ENCODE results near the gene MFNG. TPM values are rescaled to one million over a fixed set of nuclear protein-coding genes. Genes with fewer than 3 reads are reported as not detected.

Gene MFNG
- total RNA-seq, 1 experiment from 2014 or later, result 7.1 TPM

DNA sequence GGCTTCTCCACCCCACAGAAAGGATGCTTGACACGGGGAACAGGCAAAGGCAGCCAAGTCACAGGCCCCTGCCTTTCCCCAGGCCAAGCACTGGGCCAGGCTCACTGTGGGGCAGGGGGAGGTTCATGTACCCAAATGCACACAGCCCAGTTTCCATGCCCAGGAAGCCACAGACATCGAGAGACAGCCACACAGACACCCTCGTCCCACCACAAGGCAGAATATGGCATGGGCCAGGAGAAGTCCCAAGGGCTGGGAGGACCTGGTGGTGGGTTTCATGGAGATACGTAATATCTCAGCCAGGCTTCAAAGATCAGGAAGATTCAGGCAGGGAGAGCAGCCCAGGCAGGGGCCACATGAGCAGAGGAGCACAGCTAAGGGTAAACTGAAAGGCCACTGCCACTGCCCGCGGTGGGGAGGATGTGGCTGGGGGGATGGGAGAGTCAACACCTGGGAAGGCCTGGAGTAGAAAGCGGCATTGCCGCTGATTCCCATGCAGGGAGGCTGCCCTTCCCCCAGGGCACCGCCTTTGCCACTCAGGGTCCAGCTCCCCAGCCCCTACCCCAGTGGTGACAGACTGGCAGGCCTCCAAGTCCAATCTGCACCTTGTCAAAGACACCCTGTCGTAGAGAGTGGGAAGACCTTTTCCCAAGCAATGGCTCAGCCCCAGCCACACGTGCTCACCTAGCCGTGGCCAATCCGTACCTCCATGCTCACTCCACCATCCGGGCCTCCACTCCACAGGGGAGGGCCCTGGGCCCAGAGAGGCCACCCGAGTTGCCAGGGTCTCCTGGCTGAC lies 2.4 kb upstream of the MFNG start:
- ATAC-seq (no peak), DNase-seq (ENCODE audit: low read depth, low spot score) (no peak)
- Histone ChIP-seq H3K27ac (ENCODE audit: low read length) (no peak overlapping the region), H3K4me1 (ENCODE audit: control insufficient read depth, insufficient read depth, low read length) (peaks cover 20% of the 10 kb centered on the region), H3K36me3 (ENCODE audit: control insufficient read depth, insufficient read depth, low read length) (no peaks in the 10 kb centered on the region), H3K9me3 (ENCODE audit: control insufficient read depth, insufficient read depth, low read depth, low read length) (no peaks in the 10 kb centered on the region), H3K4me3 (ENCODE audit: low read depth in 2 of 2, low read length in 2 of 2) (no peak overlapping the region), H3K27me3 (ENCODE audit: control insufficient read depth, insufficient read depth, low read length) (no peaks in the 10 kb centered on the region)
- POLR2A ChIA-PET, result no interaction called here
- intact Hi-C loops (cut with micrococcal nuclease; ENCODE audit: unreplicated experiment), result no loop called here
- CTCF ChIA-PET, result no interaction called here
- in situ Hi-C loops (cut with HindIII; ENCODE audit: low pct_unique_long_range_greater_than_20kb, low sequenced_read_pairs), result no loop called here
- TF ChIP-seq POLR2AphosphoS5 (IDR thresholded peaks at IDR 0.05; ENCODE audit: low read depth, low read length) (no peak), SIN3A (IDR thresholded peaks at IDR 0.05; ENCODE audit: borderline replicate concordance, insufficient read depth, low read depth, low read length) (no peak), TCF7L2 (IDR thresholded peaks at IDR 0.05; ENCODE audit: low read depth, low read length) (no peak)
- TF ChIP-seq, protein P1, sequence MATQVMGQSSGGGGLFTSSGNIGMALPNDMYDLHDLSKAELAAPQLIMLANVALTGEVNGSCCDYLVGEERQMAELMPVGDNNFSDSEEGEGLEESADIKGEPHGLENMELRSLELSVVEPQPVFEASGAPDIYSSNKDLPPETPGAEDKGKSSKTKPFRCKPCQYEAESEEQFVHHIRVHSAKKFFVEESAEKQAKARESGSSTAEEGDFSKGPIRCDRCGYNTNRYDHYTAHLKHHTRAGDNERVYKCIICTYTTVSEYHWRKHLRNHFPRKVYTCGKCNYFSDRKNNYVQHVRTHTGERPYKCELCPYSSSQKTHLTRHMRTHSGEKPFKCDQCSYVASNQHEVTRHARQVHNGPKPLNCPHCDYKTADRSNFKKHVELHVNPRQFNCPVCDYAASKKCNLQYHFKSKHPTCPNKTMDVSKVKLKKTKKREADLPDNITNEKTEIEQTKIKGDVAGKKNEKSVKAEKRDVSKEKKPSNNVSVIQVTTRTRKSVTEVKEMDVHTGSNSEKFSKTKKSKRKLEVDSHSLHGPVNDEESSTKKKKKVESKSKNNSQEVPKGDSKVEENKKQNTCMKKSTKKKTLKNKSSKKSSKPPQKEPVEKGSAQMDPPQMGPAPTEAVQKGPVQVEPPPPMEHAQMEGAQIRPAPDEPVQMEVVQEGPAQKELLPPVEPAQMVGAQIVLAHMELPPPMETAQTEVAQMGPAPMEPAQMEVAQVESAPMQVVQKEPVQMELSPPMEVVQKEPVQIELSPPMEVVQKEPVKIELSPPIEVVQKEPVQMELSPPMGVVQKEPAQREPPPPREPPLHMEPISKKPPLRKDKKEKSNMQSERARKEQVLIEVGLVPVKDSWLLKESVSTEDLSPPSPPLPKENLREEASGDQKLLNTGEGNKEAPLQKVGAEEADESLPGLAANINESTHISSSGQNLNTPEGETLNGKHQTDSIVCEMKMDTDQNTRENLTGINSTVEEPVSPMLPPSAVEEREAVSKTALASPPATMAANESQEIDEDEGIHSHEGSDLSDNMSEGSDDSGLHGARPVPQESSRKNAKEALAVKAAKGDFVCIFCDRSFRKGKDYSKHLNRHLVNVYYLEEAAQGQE (IDR thresholded peaks at IDR 0.05; ENCODE audit: insufficient read depth in 1 of 2, low read depth in 2 of 2, low read length in 1 of 2), result no peak
- TF ChIP-seq, protein P2, sequence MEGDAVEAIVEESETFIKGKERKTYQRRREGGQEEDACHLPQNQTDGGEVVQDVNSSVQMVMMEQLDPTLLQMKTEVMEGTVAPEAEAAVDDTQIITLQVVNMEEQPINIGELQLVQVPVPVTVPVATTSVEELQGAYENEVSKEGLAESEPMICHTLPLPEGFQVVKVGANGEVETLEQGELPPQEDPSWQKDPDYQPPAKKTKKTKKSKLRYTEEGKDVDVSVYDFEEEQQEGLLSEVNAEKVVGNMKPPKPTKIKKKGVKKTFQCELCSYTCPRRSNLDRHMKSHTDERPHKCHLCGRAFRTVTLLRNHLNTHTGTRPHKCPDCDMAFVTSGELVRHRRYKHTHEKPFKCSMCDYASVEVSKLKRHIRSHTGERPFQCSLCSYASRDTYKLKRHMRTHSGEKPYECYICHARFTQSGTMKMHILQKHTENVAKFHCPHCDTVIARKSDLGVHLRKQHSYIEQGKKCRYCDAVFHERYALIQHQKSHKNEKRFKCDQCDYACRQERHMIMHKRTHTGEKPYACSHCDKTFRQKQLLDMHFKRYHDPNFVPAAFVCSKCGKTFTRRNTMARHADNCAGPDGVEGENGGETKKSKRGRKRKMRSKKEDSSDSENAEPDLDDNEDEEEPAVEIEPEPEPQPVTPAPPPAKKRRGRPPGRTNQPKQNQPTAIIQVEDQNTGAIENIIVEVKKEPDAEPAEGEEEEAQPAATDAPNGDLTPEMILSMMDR (IDR thresholded peaks at IDR 0.05), result no peak
- BruUV-seq (replicated peaks), result no TSS peak

DNA sequence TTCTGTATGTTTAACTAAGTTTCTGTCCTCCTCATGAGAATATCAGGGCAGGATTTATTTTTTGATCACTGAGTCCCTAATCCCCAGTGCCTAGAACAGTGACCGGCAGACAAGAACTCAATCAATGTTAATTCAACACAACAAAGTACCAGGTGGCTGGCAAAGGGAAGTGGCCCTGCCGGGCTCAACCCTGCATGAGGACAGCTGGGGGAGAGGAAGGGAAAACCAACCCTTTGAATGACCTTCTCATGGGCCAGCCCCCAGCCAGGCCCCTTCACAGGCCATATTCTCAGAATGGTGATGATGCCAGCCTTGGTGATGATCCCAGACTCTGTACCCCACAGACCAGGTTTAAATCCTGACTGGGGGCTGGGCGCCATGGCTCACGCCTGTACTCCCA lies 1.4 kb upstream of the MFNG start:
- POLR2A ChIA-PET, result no interaction called here
- CTCF ChIA-PET, result no interaction called here
- no peak for TF ChIP-seq TCF7L2 (IDR thresholded peaks at IDR 0.05; ENCODE audit: low read depth, low read length)
- no peak for TF ChIP-seq SIN3A (IDR thresholded peaks at IDR 0.05; ENCODE audit: borderline replicate concordance, insufficient read depth, low read depth, low read length)
- TF ChIP-seq, protein P1 (IDR thresholded peaks at IDR 0.05; ENCODE audit: insufficient read depth in 1 of 2, low read depth in 2 of 2, low read length in 1 of 2), result no peak
- TF ChIP-seq POLR2AphosphoS5 (IDR thresholded peaks at IDR 0.05; ENCODE audit: low read depth, low read length), result no peak
- TF ChIP-seq, protein P2 (IDR thresholded peaks at IDR 0.05), result no peak
- in situ Hi-C loops (cut with HindIII; ENCODE audit: low pct_unique_long_range_greater_than_20kb, low sequenced_read_pairs) (no loop called here), intact Hi-C loops (cut with micrococcal nuclease; ENCODE audit: unreplicated experiment) (no loop called here)
- no peak overlapping the region for H3K4me3 ChIP-seq (ENCODE audit: low read depth in 2 of 2, low read length in 2 of 2)
- no peaks in the 10 kb centered on the region for H3K9me3 ChIP-seq (ENCODE audit: control insufficient read depth, insufficient read depth, low read depth, low read length)
- DNase-seq (ENCODE audit: low read depth, low spot score) (no peak), ATAC-seq (no peak)
- no TSS peak for BruUV-seq (replicated peaks)
- H3K36me3 ChIP-seq (ENCODE audit: control insufficient read depth, insufficient read depth, low read length), result no peaks in the 10 kb centered on the region
- H3K27me3 ChIP-seq (ENCODE audit: control insufficient read depth, insufficient read depth, low read length), result no peaks in the 10 kb centered on the region
- peaks cover 12% of the 10 kb centered on the region for H3K4me1 ChIP-seq (ENCODE audit: control insufficient read depth, insufficient read depth, low read length)
- peak overlapping the region; percentile 39; the same call in 1 of the 2 replicates for H3K27ac ChIP-seq (ENCODE audit: low read length)

Measured in Panc1 (cell line).